CD8-positive, alpha-beta memory T cell (primary cell): ENCODE results near the gene CTIF. TPM values are rescaled to one million over a fixed set of nuclear protein-coding genes. Genes with fewer than 3 reads are reported as not detected.

Experiments used
- CTCF ChIA-PET: fragments of 350-600 bp; sonication (Branson Sonifier 250); formaldehyde crosslinking; loops from one replicate; lab custom pipeline; 2021; ENCODE audit warnings: antibody characterized with exemption; lab: Charles Lee
- POLR2A ChIA-PET: fragments of 350-600 bp; sonication (Branson Sonifier 250); formaldehyde crosslinking; loops from one replicate; lab custom pipeline; 2021; ENCODE audit warnings: antibody characterized with exemption; lab: Charles Lee
- DNase-seq, 5 donors: peaks; one replicate each; pipeline versions ENCODE4 v3.0.0 to v3.0.0-alpha.2; 2020 to 2022; ENCODE audit warnings: mixed read lengths in 1 of 5
- H3K27ac ChIP-seq: one replicate; pipeline ENCODE4 v1.7.0; 2013; ENCODE audit warnings: low read depth, mild to moderate bottlenecking, low read length, moderate library complexity
- H3K27me3 ChIP-seq: 2 replicates; pipeline ENCODE4 v1.7.0; 2013; ENCODE audit warnings: low read length, mild to moderate bottlenecking; ENCODE audit not compliant: insufficient read depth, poor library complexity, severe bottlenecking
- H3K36me3 ChIP-seq: 2 replicates; pipeline ENCODE4 v1.7.0; 2013; ENCODE audit warnings: mild to moderate bottlenecking, low read length, moderate library complexity; ENCODE audit not compliant: insufficient read depth
- H3K4me1 ChIP-seq: 2 replicates; pipeline ENCODE4 v1.7.0; 2013; ENCODE audit warnings: mild to moderate bottlenecking, low read length, moderate library complexity; ENCODE audit not compliant: insufficient read depth
- H3K4me3 ChIP-seq: 2 replicates; pipeline ENCODE4 v1.7.0; 2013; ENCODE audit warnings: mild to moderate bottlenecking, low read length
- H3K9me3 ChIP-seq: 2 replicates; pipeline ENCODE4 v1.7.0; 2013; ENCODE audit warnings: mild to moderate bottlenecking, low read length
- H3K27ac Mint-ChIP-seq, 8 donors: one replicate each; pipeline ENCODE4 v1.8.0; 2020 to 2021; ENCODE audit warnings: mixed read lengths in 8 of 8, mild to moderate bottlenecking in 6 of 8, inconsistent platforms in 3 of 8, moderate library complexity in 3 of 8
- H3K27me3 Mint-ChIP-seq, 2 donors: one replicate each; pipeline ENCODE4 v1.8.0; 2020 to 2021; ENCODE audit warnings: mixed read lengths in 2 of 2, mild to moderate bottlenecking in 1 of 2, moderate library complexity in 1 of 2
- H3K36me3 Mint-ChIP-seq, 3 donors: one replicate each; pipeline ENCODE4 v1.8.0; 2020 to 2021; ENCODE audit warnings: mixed read lengths in 3 of 3, inconsistent platforms in 1 of 3, mild to moderate bottlenecking in 1 of 3
- H3K4me1 Mint-ChIP-seq, 3 donors: one replicate each; pipeline ENCODE4 v1.8.0; 2020 to 2021; ENCODE audit warnings: mixed read lengths in 3 of 3, inconsistent platforms in 1 of 3, mild to moderate bottlenecking in 1 of 3
- H3K4me3 Mint-ChIP-seq, 7 donors: one replicate each; pipeline ENCODE4 v1.8.0; 2020 to 2021; ENCODE audit warnings: mixed read lengths in 7 of 7, mild to moderate bottlenecking in 6 of 7, moderate library complexity in 4 of 7, inconsistent platforms in 2 of 7
- H3K9me3 Mint-ChIP-seq, 5 donors: one replicate each; pipeline ENCODE4 v1.8.0; 2020 to 2022; ENCODE audit warnings: mixed read lengths in 5 of 5, mild to moderate bottlenecking in 3 of 5, moderate library complexity in 2 of 5, inconsistent platforms in 1 of 5
- polyA plus RNA-seq: library from polyadenylated mRNA; unstranded; fragments of 300-500 nt; fragmentation: Illumina TruSeq; gene quantifications from one replicate; pipeline ENCODE4 v1.2.3, GENCODE V29; 2021
- total RNA-seq, 2 experiments: library from RNA; stranded (reverse); gene quantifications; one replicate each; pipeline ENCODE4 v1.2.3, GENCODE V29; 2021

The CTIF gene
- total and polyA plus RNA-seq, 3 experiments from 2014 or later: 0.89 to 4.8 (median 4.2) TPM

GRCh38 chr18:48597671-48598070 lies 58.8 kb downstream of the CTIF start:
- CTCF ChIA-PET: no interaction called here
- DNase-seq: no peak
- Mint-ChIP-seq H3K36me3 (no peaks in the 10 kb centered on the region), H3K4me3 (no peak overlapping the region), H3K4me1 (peaks cover 0 to 4% (median 0%) of the 10 kb centered on the region in 3 donors), H3K27me3 (peaks cover 0 to 4% of the 10 kb centered on the region in 2 donors), H3K27ac (no peak overlapping the region), H3K9me3 (no peaks in the 10 kb centered on the region)
- Histone ChIP-seq H3K4me1 (no peaks in the 10 kb centered on the region), H3K27me3 (no peaks in the 10 kb centered on the region), H3K27ac (no peak overlapping the region), H3K4me3 (no peak overlapping the region), H3K36me3 (no peaks in the 10 kb centered on the region), H3K9me3 (no peaks in the 10 kb centered on the region)
- POLR2A ChIA-PET: no interaction called here

DNA sequence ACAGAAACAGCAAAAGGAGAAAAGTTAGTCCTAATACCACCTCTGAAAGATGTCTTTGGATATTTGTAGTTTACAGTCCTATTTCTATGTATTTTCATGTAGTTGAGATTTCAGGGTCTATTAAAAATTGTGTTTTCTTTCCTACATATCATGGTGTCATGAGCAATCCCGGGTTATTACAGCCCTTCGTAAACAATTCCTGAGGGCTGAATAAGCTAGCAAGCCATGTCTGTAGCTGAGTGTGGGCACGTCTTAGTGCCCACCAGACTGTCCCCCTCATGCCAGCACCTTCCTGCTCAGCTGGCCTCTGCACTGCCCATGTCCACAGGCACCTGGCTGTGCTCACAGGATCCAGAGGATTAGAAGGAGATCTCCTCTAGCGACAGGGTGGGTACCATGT lies 60.6 kb downstream of the CTIF start:
- Histone ChIP-seq H3K36me3 (no peaks in the 10 kb centered on the region), H3K27me3 (no peaks in the 10 kb centered on the region), H3K27ac (no peak overlapping the region), H3K4me1 (no peaks in the 10 kb centered on the region), H3K4me3 (no peak overlapping the region), H3K9me3 (no peaks in the 10 kb centered on the region)
- Mint-ChIP-seq H3K4me3 (no peak overlapping the region), H3K9me3 (no peaks in the 10 kb centered on the region), H3K27ac (peak overlapping the region in 1 of 8 donors; percentile 7), H3K36me3 (no peaks in the 10 kb centered on the region), H3K4me1 (peaks cover 0 to 4% (median 0%) of the 10 kb centered on the region in 3 donors), H3K27me3 (peaks cover 0 to 2% of the 10 kb centered on the region in 2 donors)
- ChIA-PET CTCF (no interaction called here), POLR2A (no interaction called here)
- no peak for DNase-seq

- Mint-ChIP-seq H3K27me3 (peaks cover 0 to 2% of the 10 kb centered on the region in 2 donors), H3K36me3 (no peaks in the 10 kb centered on the region), H3K4me1 (peaks cover 0 to 4% (median 0%) of the 10 kb centered on the region in 3 donors), H3K4me3 (no peak overlapping the region), H3K27ac (peak overlapping the region in 1 of 8 donors; percentile 51), H3K9me3 (no peaks in the 10 kb centered on the region)
- CTCF ChIA-PET: no interaction called here
- Histone ChIP-seq H3K4me3 (no peak overlapping the region), H3K27ac (no peak overlapping the region), H3K36me3 (no peaks in the 10 kb centered on the region), H3K27me3 (no peaks in the 10 kb centered on the region), H3K9me3 (no peaks in the 10 kb centered on the region), H3K4me1 (no peaks in the 10 kb centered on the region)
- POLR2A ChIA-PET: no interaction called here
- no peak for DNase-seq
Measured at GRCh38 chr18:48600046-48600445, 61.2 kb downstream of the CTIF start.

GRCh38 chr18:48600456-48601090 lies 61.7 kb downstream of the CTIF start:
- Mint-ChIP-seq H3K27me3 (peaks cover 0 to 2% of the 10 kb centered on the region in 2 donors), H3K4me1 (peaks cover 0 to 4% (median 0%) of the 10 kb centered on the region in 3 donors), H3K4me3 (no peak overlapping the region), H3K9me3 (no peaks in the 10 kb centered on the region), H3K36me3 (no peaks in the 10 kb centered on the region), H3K27ac (no peak overlapping the region)
- H3K27me3 ChIP-seq: no peaks in the 10 kb centered on the region
- H3K9me3 ChIP-seq: no peaks in the 10 kb centered on the region
- H3K27ac ChIP-seq: no peak overlapping the region
- H3K4me1 ChIP-seq: no peaks in the 10 kb centered on the region
- no peaks in the 10 kb centered on the region for H3K36me3 ChIP-seq
- DNase-seq: no peak
- H3K4me3 ChIP-seq: no peak overlapping the region
- POLR2A ChIA-PET: no interaction called here
- CTCF ChIA-PET: no interaction called here

DNA sequence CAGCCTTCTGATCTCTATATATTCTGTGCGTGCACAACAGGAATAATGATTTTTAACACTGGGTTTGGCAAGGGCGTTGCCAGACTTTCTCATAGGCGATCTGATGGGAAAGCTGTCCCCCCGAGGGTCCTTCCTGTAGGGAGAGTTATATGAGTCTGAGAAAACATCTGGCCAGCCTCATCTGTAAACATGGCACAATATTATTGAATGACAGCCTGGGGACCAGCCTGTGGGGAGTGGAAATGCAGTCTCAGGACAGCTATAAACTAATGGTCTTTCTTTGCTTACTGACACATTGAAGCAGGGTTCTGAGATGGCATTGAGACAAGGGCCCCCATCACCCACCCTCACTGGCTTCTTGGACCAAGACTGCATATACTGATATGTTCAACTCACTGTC lies 62.5 kb downstream of the CTIF start:
- no peaks in the 10 kb centered on the region for H3K9me3 ChIP-seq
- H3K4me1 ChIP-seq: no peaks in the 10 kb centered on the region
- H3K4me3 Mint-ChIP-seq: no peak overlapping the region
- ChIA-PET POLR2A (no interaction called here), CTCF (no interaction called here)
- no peak overlapping the region for H3K27ac Mint-ChIP-seq
- no peaks in the 10 kb centered on the region for H3K27me3 ChIP-seq
- H3K27me3 Mint-ChIP-seq: peaks cover 0 to 2% of the 10 kb centered on the region in 2 donors
- no peak for DNase-seq
- no peaks in the 10 kb centered on the region for H3K36me3 Mint-ChIP-seq
- no peak overlapping the region for H3K27ac ChIP-seq
- H3K4me3 ChIP-seq: no peak overlapping the region
- no peaks in the 10 kb centered on the region for H3K9me3 Mint-ChIP-seq
- no peaks in the 10 kb centered on the region for H3K36me3 ChIP-seq
- H3K4me1 Mint-ChIP-seq: peaks cover 0 to 4% (median 0%) of the 10 kb centered on the region in 3 donors

DNA sequence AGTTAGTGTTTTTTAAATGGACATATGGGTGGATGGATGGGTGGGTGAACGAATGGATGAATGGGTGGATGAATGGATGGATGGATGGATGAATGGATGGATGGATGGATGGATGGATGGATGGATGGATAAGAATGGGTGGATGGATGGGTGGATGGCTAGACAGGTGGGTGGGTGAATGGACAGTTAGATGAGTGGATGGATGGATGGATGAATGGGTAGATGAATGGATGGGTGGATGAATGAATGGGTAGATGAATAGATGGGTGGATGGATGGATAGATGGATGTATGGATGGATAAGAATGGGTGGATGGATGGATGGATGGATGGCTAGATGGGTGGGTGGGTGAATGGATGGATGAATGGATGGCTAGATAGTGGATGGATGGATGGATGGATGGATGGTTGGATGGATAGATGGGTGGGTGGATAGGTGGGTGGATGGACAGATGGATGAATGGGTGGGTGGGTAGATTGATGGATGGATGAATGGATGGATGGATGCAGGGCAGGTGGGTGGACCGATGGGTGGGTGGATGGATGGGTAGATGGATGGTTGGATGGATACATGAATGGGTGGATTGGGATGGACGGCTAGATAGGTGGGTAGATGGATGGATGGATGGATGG lies 64.0 kb downstream of the CTIF start:
- H3K27ac ChIP-seq: no peak overlapping the region
- no peak overlapping the region for H3K4me3 Mint-ChIP-seq
- H3K36me3 ChIP-seq: no peaks in the 10 kb centered on the region
- ChIA-PET CTCF (no interaction called here), POLR2A (no interaction called here)
- peaks cover 0 to 4% (median 0%) of the 10 kb centered on the region in 3 donors for H3K4me1 Mint-ChIP-seq
- no peaks in the 10 kb centered on the region for H3K27me3 ChIP-seq
- H3K4me1 ChIP-seq: no peaks in the 10 kb centered on the region
- peaks cover 0 to 3% of the 10 kb centered on the region in 2 donors for H3K27me3 Mint-ChIP-seq
- no peak overlapping the region for H3K27ac Mint-ChIP-seq
- no peak overlapping the region for H3K4me3 ChIP-seq
- H3K9me3 Mint-ChIP-seq: no peaks in the 10 kb centered on the region
- H3K36me3 Mint-ChIP-seq: no peaks in the 10 kb centered on the region
- DNase-seq: no peak
- no peaks in the 10 kb centered on the region for H3K9me3 ChIP-seq

DNA sequence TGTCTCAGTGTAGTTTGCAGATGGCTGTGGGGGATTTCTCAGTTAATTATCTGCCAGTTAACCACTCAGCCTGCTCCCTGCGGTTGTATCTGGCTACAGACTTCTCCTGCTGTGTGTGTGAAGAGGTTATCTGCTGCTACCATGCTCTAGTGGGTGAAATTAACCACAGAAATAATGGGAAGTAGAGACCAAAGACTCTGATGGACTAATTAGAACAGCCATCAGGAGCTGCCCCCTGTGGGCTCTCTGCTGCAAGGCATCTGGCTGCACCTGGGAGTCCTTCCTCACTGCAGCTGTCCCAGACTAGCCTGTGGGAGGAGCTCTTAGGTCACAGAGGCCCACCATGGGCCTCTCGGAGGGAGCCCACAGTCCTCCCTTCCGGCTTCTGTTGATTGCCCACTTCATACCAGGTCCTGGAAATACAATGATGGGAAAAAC lies 66.6 kb downstream of the CTIF start:
- CTCF ChIA-PET: no interaction called here
- DNase-seq: no peak

More for the DNA sequence above, 66.6 kb downstream of the CTIF start:
- Histone ChIP-seq H3K4me1 (no peaks in the 10 kb centered on the region), H3K27ac (no peak overlapping the region), H3K9me3 (no peaks in the 10 kb centered on the region), H3K4me3 (no peak overlapping the region), H3K36me3 (no peaks in the 10 kb centered on the region), H3K27me3 (no peaks in the 10 kb centered on the region)
- Mint-ChIP-seq H3K27me3 (peaks cover 2 to 4% of the 10 kb centered on the region in 2 donors), H3K4me3 (no peak overlapping the region), H3K9me3 (no peaks in the 10 kb centered on the region), H3K27ac (no peak overlapping the region), H3K4me1 (no peaks in the 10 kb centered on the region), H3K36me3 (no peaks in the 10 kb centered on the region)
- POLR2A ChIA-PET: no interaction called here
